Measurements from ENCODE around the gene CHST9.

GRCh38 chr18:27120246-27120645 is 64.9 kb downstream of the CHST9 start:
- TF ChIP-seq CTCF (IDR thresholded peaks at IDR 0.05): no peak
- no peak for TF ChIP-seq POLR2A (IDR thresholded peaks at IDR 0.05)

Measured in adrenal gland (tissue), 5 donors.